AML-193 (cell line): ENCODE measurements around the gene GPR146.
"Not testable (repeated sequence)": the region's sequence is repeated elsewhere in the genome, so short reads cannot be mapped to it uniquely, and the experiment has no call there.

Source experiments
- DNase-seq, 2 experiments: peaks; one replicate each; lab custom pipeline; 2025; lab: John Stamatoyannopoulos, UW

The GPR146 gene

GRCh38 chr7:1059200-1060091 is 15.1 kb downstream of the GPR146 start:
- no peak for DNase-seq

GRCh38 chr7:1060315-1061072 is 16.1 kb downstream of the GPR146 start:
- DNase-seq, result no peak

GRCh38 chr7:1061180-1061579 is 16.8 kb downstream of the GPR146 start:
- no peak for DNase-seq

GRCh38 chr7:1062296-1063294 is 18.2 kb downstream of the GPR146 start:
- DNase-seq, result no peak

- DNase-seq, result no peak
These were observed 19.0 kb downstream of the GPR146 start for GRCh38 chr7:1063361-1063760.

GRCh38 chr7:1064581-1064980 is 20.2 kb downstream of the GPR146 start:
- DNase-seq, result no peak

GRCh38 chr7:1065263-1065584 is 20.9 kb downstream of the GPR146 start:
- DNase-seq, result no peak

- peak; percentile 34 to 47 for DNase-seq
These were observed 21.4 kb downstream of the GPR146 start for GRCh38 chr7:1065585-1066241.

- no peak for DNase-seq
These were observed 21.9 kb downstream of the GPR146 start for GRCh38 chr7:1066242-1066588.

GRCh38 chr7:1068013-1068412 is 23.7 kb downstream of the GPR146 start:
- no peak for DNase-seq

GRCh38 chr7:1068619-1069018 is 24.3 kb downstream of the GPR146 start:
- no peak for DNase-seq

- no peak for DNase-seq
These were observed 26.2 kb downstream of the GPR146 start for GRCh38 chr7:1070544-1071011.

- DNase-seq, result no peak
These were observed 27.4 kb downstream of the GPR146 start for GRCh38 chr7:1071731-1072254.

GRCh38 chr7:1073142-1073977 is 29.0 kb downstream of the GPR146 start:
- no peak for DNase-seq

- not testable (repeated sequence) for DNase-seq
These were observed 29.7 kb downstream of the GPR146 start for GRCh38 chr7:1074018-1074417.

GRCh38 chr7:1074593-1075431 is 30.5 kb downstream of the GPR146 start:
- DNase-seq, result no peak

- DNase-seq, result no peak
These were observed 32.1 kb downstream of the GPR146 start for GRCh38 chr7:1076184-1077072.

- no peak for DNase-seq
These were observed 34.2 kb downstream of the GPR146 start for GRCh38 chr7:1078519-1078918.
